ENCODE results near the gene ARHGAP21.

The ARHGAP21 gene

GRCh38 chr10:24541239-24541753 lies 182.4 kb downstream of the ARHGAP21 start:
- Histone ChIP-seq H3K27ac (no peak overlapping the region), H3K4me3 (no peak overlapping the region)
- no peak for DNase-seq (ENCODE audit: low spot score)
- no peak for TF ChIP-seq CTCF (IDR thresholded peaks at IDR 0.05)

DNA sequence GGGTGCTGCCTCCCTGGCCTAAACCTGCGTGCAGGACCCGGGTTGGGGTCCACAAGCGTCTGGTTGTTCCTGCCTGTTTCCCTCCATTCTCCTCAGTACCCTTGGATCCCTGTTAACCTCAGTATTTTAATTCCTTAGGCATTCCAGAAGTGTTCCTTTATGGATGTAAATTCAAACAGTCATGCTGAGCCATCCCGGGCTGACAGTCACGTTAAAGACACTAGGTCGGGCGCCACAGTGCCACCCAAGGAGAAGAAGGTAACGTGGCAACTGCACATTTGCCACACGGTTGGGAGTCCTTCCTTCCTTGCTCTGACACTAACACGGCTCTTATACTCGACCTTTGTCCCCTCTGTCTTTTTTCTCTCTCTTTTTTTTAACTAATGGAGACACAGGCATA lies 187.1 kb downstream of the ARHGAP21 start:
- no peak overlapping the region for H3K27ac ChIP-seq
- no peak overlapping the region for H3K4me3 ChIP-seq
- DNase-seq (ENCODE audit: low spot score): no peak
- no peak for TF ChIP-seq CTCF (IDR thresholded peaks at IDR 0.05)

DNA sequence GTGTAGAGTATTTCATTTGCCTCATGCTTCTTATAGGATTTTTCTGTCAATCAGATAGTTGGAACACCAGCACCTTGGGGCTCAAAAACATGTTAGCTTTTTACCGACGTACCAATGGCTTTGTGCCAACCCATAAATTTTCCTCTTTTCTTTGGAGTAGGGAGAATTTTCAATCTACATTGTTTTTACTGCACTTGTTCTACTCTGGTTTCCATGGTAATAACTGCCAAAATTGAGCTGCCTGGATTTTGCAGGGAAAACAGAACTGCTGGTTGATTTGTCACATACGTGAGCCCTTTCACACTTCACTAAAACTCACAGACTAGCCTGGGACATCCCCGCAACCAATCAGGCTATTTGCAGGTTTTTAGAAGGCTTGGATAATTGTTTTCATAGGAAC lies 189.7 kb downstream of the ARHGAP21 start:
- no peak for TF ChIP-seq CTCF (IDR thresholded peaks at IDR 0.05)
- H3K27ac ChIP-seq: no peak overlapping the region

More for the DNA sequence above, 189.7 kb downstream of the ARHGAP21 start:
- DNase-seq (ENCODE audit: low spot score): no peak
- H3K4me3 ChIP-seq: no peak overlapping the region

Data from coronary artery (tissue), 2 donors.